Measurements from ENCODE around the gene PPARD.

Gene PPARD

DNA sequence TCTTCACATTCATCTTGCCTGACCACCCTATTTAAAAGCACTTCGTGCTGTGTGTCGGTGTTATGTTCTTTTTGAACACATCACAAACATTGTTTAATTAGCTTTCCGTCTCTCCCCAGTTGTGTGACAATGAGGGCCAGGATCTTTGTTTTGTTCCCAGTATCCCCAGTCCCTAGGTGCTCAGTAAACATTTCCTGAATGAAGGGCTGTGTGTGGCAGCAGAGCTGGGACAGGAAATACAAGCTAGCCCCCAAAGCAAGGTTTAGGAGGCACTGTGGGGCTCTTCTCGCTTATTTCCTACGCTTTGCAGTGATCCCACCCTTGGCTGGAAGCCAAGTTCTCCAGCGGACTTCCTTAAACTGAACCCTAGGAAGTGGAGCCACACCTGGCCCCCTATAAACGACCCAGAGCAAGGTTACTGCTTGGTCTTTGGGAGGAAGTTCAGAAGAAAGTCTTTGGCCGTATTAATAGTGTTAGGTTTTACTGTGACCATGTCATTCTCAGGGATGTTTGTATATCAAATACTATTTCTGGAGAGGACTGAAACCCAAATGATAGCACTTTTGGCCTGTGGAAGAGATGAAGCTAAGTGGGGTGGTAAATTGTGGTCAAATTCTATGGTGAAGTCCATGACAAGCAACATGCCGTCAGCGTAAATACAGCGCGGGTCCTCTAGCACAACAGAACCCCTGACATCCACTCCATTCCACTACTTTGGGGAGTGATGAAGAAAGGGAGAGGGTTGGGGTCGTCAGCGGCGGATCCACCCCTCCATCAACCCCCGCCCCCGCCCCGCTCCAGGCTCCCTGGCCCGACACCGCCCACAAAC lies 109.2 kb downstream of the PPARD start:
- peak overlapping the region; percentile 79 for H3K4me3 ChIP-seq (replicated peaks; ENCODE audit: insufficient read depth, low read length)
- DNase-seq (ENCODE audit: low read depth in 1 of 2, low spot score in 1 of 2): no peak
- TF ChIP-seq, protein P1, sequence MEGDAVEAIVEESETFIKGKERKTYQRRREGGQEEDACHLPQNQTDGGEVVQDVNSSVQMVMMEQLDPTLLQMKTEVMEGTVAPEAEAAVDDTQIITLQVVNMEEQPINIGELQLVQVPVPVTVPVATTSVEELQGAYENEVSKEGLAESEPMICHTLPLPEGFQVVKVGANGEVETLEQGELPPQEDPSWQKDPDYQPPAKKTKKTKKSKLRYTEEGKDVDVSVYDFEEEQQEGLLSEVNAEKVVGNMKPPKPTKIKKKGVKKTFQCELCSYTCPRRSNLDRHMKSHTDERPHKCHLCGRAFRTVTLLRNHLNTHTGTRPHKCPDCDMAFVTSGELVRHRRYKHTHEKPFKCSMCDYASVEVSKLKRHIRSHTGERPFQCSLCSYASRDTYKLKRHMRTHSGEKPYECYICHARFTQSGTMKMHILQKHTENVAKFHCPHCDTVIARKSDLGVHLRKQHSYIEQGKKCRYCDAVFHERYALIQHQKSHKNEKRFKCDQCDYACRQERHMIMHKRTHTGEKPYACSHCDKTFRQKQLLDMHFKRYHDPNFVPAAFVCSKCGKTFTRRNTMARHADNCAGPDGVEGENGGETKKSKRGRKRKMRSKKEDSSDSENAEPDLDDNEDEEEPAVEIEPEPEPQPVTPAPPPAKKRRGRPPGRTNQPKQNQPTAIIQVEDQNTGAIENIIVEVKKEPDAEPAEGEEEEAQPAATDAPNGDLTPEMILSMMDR (IDR thresholded peaks at IDR 0.05; ENCODE audit: insufficient read depth, low read length): no peak
- no peak for TF ChIP-seq POLR2AphosphoS5 (IDR thresholded peaks at IDR 0.05; ENCODE audit: low read depth)
- TF ChIP-seq, protein P2, sequence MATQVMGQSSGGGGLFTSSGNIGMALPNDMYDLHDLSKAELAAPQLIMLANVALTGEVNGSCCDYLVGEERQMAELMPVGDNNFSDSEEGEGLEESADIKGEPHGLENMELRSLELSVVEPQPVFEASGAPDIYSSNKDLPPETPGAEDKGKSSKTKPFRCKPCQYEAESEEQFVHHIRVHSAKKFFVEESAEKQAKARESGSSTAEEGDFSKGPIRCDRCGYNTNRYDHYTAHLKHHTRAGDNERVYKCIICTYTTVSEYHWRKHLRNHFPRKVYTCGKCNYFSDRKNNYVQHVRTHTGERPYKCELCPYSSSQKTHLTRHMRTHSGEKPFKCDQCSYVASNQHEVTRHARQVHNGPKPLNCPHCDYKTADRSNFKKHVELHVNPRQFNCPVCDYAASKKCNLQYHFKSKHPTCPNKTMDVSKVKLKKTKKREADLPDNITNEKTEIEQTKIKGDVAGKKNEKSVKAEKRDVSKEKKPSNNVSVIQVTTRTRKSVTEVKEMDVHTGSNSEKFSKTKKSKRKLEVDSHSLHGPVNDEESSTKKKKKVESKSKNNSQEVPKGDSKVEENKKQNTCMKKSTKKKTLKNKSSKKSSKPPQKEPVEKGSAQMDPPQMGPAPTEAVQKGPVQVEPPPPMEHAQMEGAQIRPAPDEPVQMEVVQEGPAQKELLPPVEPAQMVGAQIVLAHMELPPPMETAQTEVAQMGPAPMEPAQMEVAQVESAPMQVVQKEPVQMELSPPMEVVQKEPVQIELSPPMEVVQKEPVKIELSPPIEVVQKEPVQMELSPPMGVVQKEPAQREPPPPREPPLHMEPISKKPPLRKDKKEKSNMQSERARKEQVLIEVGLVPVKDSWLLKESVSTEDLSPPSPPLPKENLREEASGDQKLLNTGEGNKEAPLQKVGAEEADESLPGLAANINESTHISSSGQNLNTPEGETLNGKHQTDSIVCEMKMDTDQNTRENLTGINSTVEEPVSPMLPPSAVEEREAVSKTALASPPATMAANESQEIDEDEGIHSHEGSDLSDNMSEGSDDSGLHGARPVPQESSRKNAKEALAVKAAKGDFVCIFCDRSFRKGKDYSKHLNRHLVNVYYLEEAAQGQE (IDR thresholded peaks at IDR 0.05; ENCODE audit: insufficient replicate concordance, low read depth): no peak
- TF ChIP-seq SPI1 (IDR thresholded peaks at IDR 0.05; ENCODE audit: borderline replicate concordance, low read depth): no peak
- no peak for TF ChIP-seq GABPA (IDR thresholded peaks at IDR 0.05; ENCODE audit: low read depth)
- H3K27ac ChIP-seq (replicated peaks): no peak overlapping the region
- no peaks in the 10 kb centered on the region for H3K27me3 ChIP-seq (ENCODE audit: insufficient read depth, poor library complexity, severe bottlenecking)

DNA sequence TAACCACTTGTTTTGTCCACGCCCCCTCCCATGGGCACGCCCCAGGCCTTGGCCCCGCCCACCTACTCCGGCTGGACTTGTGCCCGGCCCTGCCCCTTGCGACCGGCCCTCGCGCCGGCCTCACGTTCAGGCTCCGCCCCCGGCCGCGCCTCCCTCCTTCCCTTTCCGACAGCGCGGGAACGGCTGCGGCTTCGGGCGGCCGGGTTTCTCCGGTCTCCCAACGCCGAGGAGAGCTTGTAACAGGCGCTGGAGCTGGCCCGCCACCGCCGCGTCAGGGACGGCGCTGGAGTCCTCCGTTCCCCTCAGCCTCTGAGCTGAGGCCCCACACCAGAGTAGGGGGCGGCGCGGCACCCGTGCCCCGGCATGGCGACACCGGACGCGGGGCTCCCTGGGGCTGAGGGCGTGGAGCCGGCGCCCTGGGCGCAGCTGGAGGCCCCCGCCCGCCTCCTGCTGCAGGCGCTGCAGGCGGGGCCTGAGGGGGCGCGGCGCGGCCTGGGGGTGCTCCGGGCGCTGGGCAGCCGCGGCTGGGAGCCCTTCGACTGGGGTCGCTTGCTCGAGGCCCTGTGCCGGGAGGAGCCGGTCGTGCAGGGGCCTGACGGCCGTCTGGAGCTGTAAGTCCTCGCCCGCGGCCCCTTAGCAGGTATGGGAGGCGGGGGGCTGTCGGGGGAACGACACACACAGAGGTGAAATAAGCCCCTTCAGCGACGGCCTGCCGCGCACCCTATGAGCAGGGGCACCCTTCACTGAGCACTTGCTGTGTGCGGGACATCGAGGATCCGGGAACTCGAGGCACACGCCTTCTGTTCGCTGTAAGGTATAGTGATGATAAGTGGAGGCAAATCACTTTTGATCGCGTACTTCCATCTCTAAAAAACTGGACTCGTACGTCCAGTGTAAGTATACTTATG lies 110.1 kb downstream of the PPARD start, which contains the start of gene FANCE:
TSS of gene FANCE (plus strand) at position 156 of the 908 bp plus-strand sequence. CDS start at position 364, 208 bp downstream.
- Histone ChIP-seq H3K27me3 (ENCODE audit: insufficient read depth, poor library complexity, severe bottlenecking) (no peaks in the 10 kb centered on the region), H3K27ac (replicated peaks) (peak within 1 kb of the TSS; percentile 54), H3K4me3 (replicated peaks; ENCODE audit: insufficient read depth, low read length) (peak within 1 kb of the TSS; percentile 79)
- DNase-seq (ENCODE audit: low read depth in 1 of 2, low spot score in 1 of 2): peak; percentile 85 to 94
- TF ChIP-seq GABPA (IDR thresholded peaks at IDR 0.05; ENCODE audit: low read depth) (no peak), POLR2AphosphoS5 (IDR thresholded peaks at IDR 0.05; ENCODE audit: low read depth) (0 out of 2 replicates have a peak, but pooled peaks have one; percentile 45), SPI1 (IDR thresholded peaks at IDR 0.05; ENCODE audit: borderline replicate concordance, low read depth) (no peak)
- TF ChIP-seq, protein P2 (IDR thresholded peaks at IDR 0.05; ENCODE audit: insufficient replicate concordance, low read depth): no peak
- TF ChIP-seq, protein P1 (IDR thresholded peaks at IDR 0.05; ENCODE audit: insufficient read depth, low read length): no peak

DNA sequence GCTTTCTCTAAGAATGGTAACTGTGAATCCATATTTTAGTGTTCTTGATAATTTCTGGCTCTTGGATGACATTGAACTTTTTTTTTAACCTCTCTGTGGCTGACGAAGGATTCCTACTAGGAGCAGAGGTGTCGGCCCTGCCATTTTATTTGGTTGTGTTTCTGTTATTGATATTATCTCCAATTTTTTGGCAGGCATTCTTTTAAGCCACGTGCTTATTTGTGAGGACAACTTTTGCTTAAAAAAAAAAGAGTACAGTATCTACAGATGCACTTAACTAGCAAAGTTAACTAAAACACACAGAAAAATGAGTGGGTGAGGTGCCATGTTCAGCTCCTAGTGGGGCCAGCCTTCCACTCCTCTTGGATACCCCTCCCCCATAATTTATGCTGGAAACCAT lies 110.9 kb downstream of the PPARD start:
- no peak for TF ChIP-seq GABPA (IDR thresholded peaks at IDR 0.05; ENCODE audit: low read depth)
- no peak for DNase-seq (ENCODE audit: low read depth in 1 of 2, low spot score in 1 of 2)
- H3K27me3 ChIP-seq (ENCODE audit: insufficient read depth, poor library complexity, severe bottlenecking): no peaks in the 10 kb centered on the region
- no peak overlapping the region; the same call in 1 of the 2 replicates for H3K27ac ChIP-seq (replicated peaks)
- H3K4me3 ChIP-seq (replicated peaks; ENCODE audit: insufficient read depth, low read length): peak overlapping the region; percentile 79

All from HL-60 (cell line).